Lower lobe of right lung (tissue), 2 donors: ENCODE results near the gene TEKT3. TPM values are rescaled to one million over a fixed set of nuclear protein-coding genes. Genes with fewer than 3 reads are reported as not detected.

Source experiments
- ATAC-seq, 2 donors: fragments of 200-7000 bp; cut with Tn5 transposase; one replicate each; pipeline ENCODE4 v1.9.1; 2020 to 2022; ENCODE audit warnings: mild to moderate bottlenecking in 2 of 2, moderate library complexity in 2 of 2
- DNase-seq: peaks from one replicate; pipeline ENCODE4 v3.0.0-alpha.2; 2020
- H3K27ac ChIP-seq: fragments of 200-600 bp; one replicate; pipeline ENCODE4 v1.8.0; 2022
- H3K27me3 ChIP-seq: fragments of 200-600 bp; one replicate; pipeline ENCODE4 v1.8.0; 2022; ENCODE audit warnings: low read depth
- H3K36me3 ChIP-seq: fragments of 200-600 bp; one replicate; pipeline ENCODE4 v1.8.0; 2022; ENCODE audit warnings: mild to moderate bottlenecking
- H3K4me1 ChIP-seq: fragments of 200-600 bp; one replicate; pipeline ENCODE4 v1.8.0; 2022
- H3K4me3 ChIP-seq: fragments of 200-600 bp; one replicate; pipeline ENCODE4 v1.8.0; 2022; ENCODE audit warnings: mild to moderate bottlenecking
- H3K9me3 ChIP-seq: fragments of 200-600 bp; one replicate; pipeline ENCODE4 v1.8.0; 2022
- intact Hi-C: fragments of 100-400 bp; cut with DNase I; formaldehyde crosslinking; loops from one replicate; pipeline ENCODE4 v1.11.0; 2022
- total RNA-seq: library from RNA; stranded (reverse); fragmentation: NEBNext Ultra II Directional; extraction: Animal tissue kit (Norgen Biotek cat#: 25700); gene quantifications from one replicate; pipeline ENCODE4 v1.2.1, GENCODE V29; 2021
- TF ChIP-seq, protein P1 (sequence below): fragments of 200-600 bp; IDR thresholded peaks from one replicate; pipeline ENCODE4 v1.8.0; 2022; ENCODE audit warnings: antibody characterized with exemption, mild to moderate bottlenecking
- donor health status: DM: no; HTN: yes; CAD: no; lungs with severe emphysema.

Gene TEKT3
- total RNA-seq, 1 donor from 2014 or later, result 2.2 TPM

DNA sequence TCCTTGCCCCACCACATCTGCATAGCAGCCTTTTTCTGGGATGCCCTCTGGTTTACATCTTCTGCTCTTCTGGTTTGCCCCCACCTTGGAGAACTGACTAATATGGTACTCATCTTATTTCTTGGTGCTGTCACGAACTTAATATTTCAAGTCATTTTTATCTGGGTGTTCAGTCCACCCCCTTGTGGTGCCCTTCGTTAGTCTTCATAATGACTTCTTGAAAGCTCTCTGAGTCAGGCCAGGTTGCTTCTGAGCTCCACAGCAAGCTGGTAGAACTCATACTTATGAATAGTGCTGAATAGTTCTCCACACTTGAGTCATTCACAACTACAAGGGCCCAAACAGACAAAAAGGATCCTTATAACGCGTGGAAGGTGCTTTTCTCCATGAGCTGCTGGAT is 35.8 kb upstream of the TEKT3 start:
- Histone ChIP-seq H3K27ac (no peak overlapping the region), H3K4me3 (no peak overlapping the region)
- no peak for ATAC-seq

DNA sequence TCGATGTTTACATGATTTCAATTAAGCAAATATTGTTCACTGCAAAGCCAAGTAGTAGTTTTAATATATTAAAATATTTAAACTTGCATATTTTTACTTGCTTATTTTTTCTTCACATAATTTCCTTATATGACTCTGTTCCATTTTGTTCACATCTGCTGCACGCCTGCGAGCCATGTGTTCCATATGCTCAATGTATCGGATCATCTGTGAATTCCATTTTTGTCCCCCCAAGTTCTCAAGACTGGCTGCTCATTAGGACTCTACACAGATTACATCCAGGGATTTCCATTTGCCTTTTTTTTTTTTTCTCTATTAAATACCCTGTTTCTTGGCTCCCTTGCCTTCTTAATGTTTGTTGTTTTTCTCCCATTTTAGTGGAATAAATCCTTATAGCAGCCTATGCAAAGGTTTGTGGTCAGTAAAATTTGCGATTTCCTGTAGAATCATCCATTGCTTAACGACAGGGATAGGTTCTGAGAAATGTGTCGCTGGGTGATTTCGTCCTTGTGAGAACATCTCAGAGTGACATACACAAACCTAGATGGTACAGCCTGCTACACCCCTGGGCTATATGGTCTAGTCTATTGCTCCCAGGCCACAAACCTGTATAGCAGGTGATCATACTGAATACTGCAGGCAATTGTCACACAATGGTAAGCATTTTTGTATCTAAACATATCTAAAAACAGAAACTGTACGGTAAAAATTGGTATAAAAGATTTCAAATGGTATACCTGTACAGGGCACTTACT is 30.2 kb upstream of the TEKT3 start:
- Histone ChIP-seq H3K9me3 (no peaks in the 10 kb centered on the region), H3K27ac (no peak overlapping the region), H3K4me3 (no peak overlapping the region), H3K27me3 (no peaks in the 10 kb centered on the region), H3K4me1 (no peaks in the 10 kb centered on the region), H3K36me3 (no peaks in the 10 kb centered on the region)
- TF ChIP-seq, protein P1, sequence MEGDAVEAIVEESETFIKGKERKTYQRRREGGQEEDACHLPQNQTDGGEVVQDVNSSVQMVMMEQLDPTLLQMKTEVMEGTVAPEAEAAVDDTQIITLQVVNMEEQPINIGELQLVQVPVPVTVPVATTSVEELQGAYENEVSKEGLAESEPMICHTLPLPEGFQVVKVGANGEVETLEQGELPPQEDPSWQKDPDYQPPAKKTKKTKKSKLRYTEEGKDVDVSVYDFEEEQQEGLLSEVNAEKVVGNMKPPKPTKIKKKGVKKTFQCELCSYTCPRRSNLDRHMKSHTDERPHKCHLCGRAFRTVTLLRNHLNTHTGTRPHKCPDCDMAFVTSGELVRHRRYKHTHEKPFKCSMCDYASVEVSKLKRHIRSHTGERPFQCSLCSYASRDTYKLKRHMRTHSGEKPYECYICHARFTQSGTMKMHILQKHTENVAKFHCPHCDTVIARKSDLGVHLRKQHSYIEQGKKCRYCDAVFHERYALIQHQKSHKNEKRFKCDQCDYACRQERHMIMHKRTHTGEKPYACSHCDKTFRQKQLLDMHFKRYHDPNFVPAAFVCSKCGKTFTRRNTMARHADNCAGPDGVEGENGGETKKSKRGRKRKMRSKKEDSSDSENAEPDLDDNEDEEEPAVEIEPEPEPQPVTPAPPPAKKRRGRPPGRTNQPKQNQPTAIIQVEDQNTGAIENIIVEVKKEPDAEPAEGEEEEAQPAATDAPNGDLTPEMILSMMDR, result no peak
- intact Hi-C loops, result no loop called here
- DNase-seq (no peak), ATAC-seq (no peak)

More for the DNA sequence above, 35.8 kb upstream of the TEKT3 start:
- Histone ChIP-seq H3K9me3 (no peaks in the 10 kb centered on the region), H3K4me1 (no peaks in the 10 kb centered on the region), H3K36me3 (no peaks in the 10 kb centered on the region), H3K27me3 (no peaks in the 10 kb centered on the region)
- no peak for DNase-seq
- intact Hi-C loops, result no loop called here
- TF ChIP-seq, protein P1, result no peak

DNA sequence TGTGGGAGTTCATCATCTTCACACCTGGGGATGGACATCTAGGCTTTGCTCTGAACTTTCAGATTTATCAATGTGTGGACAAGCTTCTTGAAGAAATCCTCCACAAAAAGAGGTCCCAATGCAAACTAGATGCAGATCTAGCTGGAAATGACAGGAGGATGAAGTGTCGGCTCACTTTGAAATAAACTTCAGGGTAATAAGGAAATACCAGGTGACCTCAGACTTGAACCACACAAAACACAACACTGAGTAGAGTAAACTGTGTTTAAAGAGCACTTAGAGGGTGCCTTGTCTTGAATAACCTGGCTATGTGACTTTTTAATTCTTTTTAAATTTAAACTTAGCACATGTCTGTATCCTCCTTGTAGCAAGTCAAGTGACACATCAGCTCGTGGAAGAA is 27.2 kb upstream of the TEKT3 start:
- Histone ChIP-seq H3K27ac (no peak overlapping the region), H3K4me3 (no peak overlapping the region), H3K36me3 (no peaks in the 10 kb centered on the region), H3K4me1 (no peaks in the 10 kb centered on the region), H3K27me3 (no peaks in the 10 kb centered on the region), H3K9me3 (no peaks in the 10 kb centered on the region)
- intact Hi-C loops, result no loop called here
- TF ChIP-seq, protein P1, result no peak
- ATAC-seq (no peak), DNase-seq (no peak)

DNA sequence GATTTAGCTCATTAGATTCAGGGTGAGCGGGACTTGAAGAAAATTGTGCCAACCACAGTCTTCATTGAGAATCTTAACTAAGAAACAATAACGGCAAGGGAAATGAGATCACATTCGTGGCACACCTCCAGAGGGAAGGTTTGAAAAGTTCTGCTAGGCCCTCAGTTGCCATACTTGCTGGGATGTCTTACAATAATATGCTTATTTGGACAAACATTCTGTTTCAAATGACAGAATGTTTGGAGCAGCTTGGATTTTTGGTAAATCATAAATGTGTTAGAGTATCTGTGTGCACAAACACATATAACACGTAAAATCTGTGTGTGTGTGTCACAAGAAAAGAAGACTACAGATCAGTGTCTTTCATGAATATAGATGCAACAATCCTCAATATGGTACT is 24.6 kb upstream of the TEKT3 start:
- no peaks in the 10 kb centered on the region for H3K4me1 ChIP-seq
- no peaks in the 10 kb centered on the region for H3K9me3 ChIP-seq
- TF ChIP-seq, protein P1, result no peak
- no peak overlapping the region for H3K27ac ChIP-seq
- no peak for ATAC-seq
- no peaks in the 10 kb centered on the region for H3K36me3 ChIP-seq
- H3K4me3 ChIP-seq, result no peak overlapping the region
- intact Hi-C loops, result no loop called here
- no peak for DNase-seq
- H3K27me3 ChIP-seq, result no peaks in the 10 kb centered on the region

DNA sequence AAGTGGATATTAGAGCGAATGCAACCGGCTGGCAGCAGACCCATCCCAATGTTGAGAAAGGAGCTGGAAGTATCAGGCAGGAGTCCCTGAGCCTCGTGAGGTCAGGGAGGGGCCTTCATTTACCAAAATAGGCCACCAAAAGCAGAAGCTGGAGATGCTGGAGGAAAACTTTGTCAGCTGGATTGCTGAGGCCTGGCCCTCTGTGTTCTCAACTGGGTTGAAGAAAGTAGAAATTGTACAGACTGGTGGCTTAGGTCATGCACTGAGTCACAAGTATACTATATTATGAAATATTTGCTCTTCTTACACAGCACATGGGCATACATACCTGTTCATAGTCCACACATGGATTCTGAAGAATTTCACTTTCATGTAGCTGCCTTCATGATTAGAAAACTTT is 23.2 kb upstream of the TEKT3 start:
- Histone ChIP-seq H3K36me3 (no peaks in the 10 kb centered on the region), H3K27ac (no peak overlapping the region), H3K4me1 (no peaks in the 10 kb centered on the region), H3K27me3 (no peaks in the 10 kb centered on the region), H3K4me3 (no peak overlapping the region), H3K9me3 (no peaks in the 10 kb centered on the region)
- intact Hi-C loops, result no loop called here
- ATAC-seq (peak in 1 of 2 donors; percentile 48), DNase-seq (no peak)
- TF ChIP-seq, protein P1, result no peak
